Activated CD8-positive, alpha-beta memory T cell treated with anti-CD3 and anti-CD28 coated beads, Interleukin-2, amount 50 U/mL, for 48 hours (primary cell): ENCODE data around the gene MT4.
A peak's percentile ranks its signal among the peaks of the same experiment; 100 is the strongest.

ENCODE experiments used
- DNase-seq: peaks from one replicate; pipeline ENCODE4 v3.0.0-alpha.2; 2020

Gene MT4

DNA sequence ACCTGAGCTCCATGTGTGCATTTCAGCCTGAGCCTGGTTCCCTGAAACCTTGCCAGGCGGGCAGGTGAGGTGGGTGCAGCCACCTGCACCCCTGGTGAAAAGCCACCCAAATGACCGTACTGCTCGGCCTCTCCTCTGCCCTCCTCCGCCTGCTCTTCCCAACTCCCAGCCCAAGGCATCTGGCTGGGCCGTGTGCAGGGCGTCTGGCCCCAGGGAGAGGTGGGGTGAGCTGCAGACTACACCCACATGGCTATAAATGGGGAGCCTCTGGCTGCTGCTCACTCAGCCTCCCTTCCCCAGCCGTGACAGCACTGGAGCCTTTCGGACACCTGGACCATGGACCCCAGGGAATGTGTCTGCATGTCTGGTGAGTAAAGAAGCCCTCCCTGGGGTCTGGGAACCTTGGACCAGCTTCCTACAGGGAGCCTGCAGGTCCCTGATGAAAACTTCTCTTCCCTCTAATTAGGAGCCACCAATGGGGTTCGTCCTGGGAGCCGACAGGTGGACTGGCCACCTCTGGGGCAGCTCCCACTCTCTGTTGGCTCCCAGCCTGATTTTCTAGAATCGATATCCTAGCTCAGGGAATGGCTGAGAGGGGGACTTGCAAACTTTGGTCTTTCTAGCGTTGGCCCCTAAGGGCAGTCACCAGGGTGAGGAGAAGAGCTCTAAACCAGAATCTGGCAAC is at the start of gene MT4:
Gene MT4 (plus strand): TSS at position 281 of the 685 bp plus-strand sequence. CDS start 56 bp downstream, at position 337.
- no peak for DNase-seq

DNA sequence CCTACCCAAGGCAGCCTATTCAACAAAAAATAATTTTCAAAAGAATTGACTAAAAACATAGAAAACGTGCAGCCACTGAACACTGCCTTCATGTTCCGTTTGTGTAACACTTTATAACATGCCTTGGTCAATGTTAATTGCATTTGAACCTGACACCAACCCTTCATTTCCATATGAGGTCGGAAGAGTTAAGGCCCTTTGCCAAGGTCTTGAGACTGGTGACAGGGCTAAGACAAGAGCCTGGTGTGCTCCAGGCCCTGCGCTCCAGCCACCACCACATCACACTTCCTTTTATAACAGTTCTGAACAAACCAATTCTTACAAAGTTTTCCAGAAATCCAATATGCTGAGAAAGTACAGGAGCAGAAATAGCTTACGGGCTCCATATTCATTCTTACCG is 49.2 kb upstream of the MT4 start:
- no peak for DNase-seq

DNA sequence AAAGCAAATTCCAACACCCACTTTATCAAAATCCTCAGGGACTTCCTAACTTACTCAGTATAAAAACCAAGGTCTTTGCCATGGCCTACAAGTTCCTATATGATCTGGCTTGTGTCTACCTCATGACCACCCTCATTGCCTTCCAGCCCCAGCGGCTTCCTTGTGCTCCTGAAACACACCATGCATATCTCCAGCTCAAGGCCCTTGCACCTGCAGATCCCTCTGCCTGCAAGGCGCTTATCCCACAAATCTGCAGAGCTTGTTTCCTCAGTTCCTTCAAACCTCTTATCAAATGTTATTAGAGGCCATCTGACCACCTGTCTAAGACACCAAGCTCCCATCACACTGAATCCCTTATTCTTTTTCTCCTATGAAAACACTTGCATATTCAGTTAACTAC is 47.7 kb upstream of the MT4 start:
- no peak for DNase-seq

DNA sequence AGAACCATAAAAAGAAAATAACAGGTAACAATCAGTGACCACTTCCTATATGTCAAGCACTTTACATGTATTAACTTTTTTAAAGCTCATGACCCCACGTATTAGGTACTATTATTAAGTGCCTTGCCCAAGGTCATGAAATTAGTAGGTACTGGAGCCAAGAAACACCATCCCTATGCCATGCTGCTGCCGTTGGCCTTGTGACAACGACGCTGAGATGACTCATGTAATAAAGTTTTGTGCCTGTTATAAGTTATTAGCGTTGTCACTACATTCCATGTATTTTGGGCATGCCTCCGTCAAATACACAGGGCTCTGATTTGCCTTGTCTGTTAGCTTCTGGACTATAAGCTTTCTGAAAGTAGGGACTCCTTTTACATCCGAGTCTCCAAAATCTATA is 46.4 kb upstream of the MT4 start:
- DNase-seq, result no peak

DNA sequence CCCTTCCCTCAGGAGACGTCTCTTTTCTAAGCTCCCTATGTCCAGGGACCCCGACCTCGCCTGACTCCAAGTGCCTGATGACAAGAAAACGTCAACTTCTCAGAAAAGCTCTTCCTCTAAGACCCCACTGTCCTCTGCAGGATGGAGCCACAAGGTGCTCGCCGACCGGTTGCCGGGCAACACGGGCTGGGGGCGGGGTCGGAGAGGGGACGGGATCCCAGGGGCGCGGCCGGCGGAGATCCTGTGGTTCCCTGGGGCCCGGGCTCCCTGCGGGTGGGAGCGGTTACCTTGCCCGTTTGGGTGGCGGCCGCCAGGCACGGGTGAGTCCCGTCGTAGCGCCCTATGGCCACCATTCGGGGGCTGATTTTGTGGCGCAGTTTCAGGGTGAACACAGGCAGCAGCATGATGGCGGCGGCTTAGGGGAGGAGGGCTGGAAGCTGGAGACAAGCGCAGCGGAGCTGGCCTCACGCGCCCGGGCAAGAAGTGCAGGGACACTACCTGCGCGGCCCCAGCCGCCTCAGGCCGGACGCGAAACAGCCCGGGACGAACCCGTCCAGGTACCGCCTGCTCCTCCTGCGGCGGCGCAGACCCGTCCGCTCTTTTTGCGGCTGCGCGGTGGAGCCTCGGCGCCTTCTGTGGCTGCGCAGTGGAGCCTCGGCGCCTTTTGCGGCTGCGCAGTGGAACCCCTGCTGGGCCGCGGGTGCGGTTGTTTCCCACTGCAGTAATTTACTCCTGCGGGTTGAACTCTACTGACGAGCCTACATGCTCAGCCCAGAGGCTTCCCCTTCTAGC is 45.2 kb upstream of the MT4 start, which contains the start of gene BBS2:
Gene BBS2 (minus strand): TSS at position 566 of the 792 bp plus-strand sequence. CDS start 162 bp downstream, at position 404.
- peak; percentile 98 for DNase-seq

DNA sequence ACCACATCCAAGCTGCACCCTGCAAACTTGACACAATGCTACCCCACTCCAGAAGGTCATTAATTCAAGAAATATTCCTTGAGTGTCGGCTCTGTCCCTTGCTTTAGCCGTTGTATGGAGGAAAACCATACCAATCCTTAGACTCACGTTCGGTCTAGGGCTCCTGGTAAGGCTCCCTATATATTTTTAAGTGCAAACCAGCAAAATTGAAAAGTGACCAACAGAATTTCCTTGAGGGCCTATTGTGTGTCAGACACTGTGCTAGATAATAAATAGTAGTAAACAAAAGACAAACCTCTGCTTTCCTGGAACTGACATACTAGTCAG is 44.7 kb upstream of the MT4 start:
- no peak for DNase-seq

DNA sequence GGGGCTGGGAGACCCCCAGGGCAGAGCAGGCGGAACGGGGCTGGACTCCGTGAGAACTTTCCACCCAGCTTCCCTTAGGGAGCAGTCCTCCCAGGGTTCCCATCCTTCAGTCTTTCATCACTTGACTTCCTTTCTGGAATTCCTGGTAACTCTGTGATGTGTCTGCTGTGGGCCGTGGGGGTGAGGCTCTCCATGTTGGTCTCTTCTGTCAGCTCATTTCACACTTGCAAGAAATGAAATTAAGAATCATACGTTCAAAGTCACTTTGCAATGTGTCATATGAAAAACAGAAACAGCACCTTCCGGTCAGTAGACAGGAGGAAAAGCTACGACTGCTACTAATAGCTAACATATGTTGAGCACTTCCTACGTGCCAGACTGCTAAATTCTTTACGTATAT is 39.6 kb upstream of the MT4 start:
- DNase-seq, result no peak

DNA sequence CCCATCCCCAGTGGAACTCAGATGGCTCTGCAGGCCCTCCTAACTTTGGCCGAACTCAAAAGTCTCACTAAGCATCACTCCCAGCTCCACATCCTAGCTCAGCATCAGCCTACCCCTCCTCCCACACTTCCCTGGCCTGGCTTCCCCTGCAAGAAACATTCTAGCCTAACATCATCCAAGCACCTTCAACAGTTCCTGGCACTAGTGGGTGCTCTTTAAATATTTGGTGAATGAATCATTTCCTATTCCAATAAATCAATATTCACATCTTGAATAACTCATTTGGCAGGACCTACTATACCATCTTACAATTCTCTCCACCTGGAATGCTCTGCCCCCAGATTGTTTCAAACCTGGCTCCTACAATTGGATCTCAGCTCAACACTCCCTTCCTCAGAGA is 34.0 kb upstream of the MT4 start:
- no peak for DNase-seq

DNA sequence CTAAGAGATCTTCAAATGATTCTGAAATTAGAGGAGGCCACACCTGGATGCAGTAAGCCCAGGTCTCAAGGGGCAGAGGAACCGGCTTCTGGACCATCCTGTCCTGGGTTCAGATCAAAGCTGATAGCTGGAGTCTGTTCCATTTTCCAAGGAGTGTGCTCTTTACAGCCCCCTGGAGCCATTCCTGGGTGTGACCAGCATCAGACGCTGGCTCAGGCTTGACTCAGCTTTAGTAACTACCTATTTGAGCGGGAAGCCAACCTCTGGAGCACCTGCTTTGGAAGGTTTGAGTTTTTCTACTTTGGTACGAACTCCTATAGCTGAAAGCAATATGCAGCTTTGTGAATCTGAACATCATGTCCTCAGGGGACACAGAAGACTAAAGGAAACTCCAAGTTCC is 32.2 kb upstream of the MT4 start:
- DNase-seq, result no peak

DNA sequence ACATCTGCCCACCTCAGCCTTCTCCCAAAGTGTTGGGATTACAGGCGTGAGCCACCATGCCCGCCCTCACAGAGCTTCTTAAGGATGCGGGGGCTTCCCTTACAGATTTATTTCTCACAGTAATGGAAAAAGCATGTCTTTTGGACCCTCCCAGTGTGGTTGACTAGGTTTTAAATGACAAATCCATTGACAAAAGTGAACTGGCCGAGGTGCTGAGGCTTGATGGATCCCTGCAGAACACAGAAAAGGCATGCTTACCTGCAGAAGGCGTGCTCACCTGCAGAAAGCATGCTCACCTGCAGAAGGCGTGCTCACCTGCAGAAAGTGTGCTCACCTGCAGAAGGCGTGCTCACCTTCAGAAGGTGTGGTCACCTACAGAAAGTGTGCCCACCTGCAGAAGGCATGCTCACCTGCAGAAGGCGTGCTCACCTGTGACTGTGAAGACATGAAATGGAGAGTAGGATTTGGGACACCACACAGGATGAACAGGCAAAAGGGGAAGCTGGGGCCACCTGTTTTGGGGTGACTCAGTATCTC is 30.0 kb upstream of the MT4 start:
- DNase-seq, result no peak

DNA sequence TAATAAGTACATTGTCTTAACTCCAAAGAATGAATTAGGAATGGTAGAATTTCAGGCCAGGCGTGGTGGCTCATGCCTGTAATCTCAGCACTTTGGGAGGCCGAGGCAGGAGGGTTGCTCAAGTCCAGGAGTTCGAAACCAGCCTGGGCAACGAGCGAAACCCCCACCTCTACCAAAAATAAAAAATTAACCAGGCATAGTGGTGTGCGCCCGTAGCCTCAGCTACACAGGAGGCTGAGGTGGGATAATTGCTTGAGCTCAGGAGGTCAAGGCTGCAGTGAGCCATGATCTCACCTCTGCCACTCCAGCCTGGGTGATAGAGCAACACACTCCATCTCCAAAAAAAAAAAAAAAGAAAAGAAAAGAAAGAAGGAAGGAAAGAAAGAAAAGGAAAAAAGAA is 26.5 kb upstream of the MT4 start:
- DNase-seq, result no peak

DNA sequence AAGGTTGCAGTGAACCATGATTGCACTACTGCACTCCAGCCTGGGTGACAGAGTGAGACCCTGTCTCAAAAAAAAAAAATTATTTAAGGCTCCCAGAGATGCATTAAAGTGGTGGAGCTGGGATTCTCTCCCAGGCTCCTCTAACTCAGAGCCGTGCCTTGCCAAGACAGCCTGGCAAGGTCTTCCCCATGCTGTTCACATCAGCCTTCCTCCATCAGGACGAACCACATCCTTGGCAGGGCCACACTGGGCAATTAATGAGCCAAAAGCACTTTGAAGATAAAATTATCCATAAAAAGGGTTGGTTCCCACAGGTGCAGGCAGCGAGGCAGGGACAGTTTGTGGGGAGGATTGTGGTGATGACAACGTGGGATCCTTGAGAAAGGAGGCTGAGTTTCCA is 25.2 kb upstream of the MT4 start:
- no peak for DNase-seq

DNA sequence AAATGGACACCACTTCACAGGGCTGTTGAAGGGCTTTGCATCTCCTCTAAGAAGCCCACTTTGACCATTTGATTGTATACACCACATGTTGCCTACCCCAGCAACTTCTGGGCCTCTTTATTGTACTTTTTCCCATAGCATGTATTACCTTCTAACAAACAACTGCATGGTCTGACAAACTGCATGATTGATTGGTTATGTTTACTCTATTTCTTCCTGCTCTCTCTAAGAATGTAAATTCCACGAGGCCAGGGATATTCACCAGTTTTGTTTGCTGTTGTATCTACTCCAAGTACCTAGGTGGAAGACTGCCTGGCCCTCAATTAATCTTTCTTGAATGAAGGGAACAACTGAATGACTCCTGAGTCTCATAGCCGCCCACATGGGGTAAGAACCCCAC is 22.8 kb upstream of the MT4 start:
- DNase-seq, result no peak

DNA sequence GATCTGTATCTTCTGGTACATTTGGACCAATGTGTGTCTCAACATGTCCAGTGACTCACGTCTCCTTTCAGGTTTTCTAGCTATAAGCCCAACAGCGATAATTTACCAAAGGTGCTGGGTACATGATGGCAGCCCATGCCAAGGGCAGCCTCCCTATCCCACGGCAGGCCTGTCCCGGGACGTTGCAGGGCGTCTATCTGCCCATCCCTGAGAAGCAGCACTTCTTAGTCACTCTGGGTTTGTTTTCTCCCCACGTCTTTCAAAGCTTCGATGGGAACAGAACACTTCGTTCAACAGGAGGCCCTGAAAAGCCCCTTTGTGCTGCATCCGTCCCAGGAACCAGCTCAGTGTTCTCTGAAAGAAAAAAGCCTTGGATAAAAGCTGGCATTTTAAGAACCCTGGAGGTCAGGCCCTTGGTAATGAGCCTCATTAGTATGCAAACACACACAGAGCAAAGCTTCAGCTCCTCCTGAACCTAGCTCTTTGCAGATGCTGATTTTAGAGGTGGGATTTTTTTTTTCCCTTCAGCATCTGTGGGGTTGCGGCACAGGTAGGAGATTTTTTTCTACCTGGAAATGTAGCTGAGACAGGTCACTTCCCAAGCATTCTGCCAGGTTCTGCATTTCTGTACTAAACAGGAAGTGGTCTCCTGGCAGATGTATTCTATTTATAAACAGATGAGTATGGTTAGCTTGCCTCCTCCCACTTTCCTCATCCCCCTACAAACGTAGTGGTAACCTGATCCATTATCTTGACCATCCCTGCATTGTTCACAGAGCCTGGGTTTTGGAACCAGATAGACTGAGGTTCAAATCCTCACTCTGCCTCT is 17.5 kb upstream of the MT4 start:
- DNase-seq, result no peak

DNA sequence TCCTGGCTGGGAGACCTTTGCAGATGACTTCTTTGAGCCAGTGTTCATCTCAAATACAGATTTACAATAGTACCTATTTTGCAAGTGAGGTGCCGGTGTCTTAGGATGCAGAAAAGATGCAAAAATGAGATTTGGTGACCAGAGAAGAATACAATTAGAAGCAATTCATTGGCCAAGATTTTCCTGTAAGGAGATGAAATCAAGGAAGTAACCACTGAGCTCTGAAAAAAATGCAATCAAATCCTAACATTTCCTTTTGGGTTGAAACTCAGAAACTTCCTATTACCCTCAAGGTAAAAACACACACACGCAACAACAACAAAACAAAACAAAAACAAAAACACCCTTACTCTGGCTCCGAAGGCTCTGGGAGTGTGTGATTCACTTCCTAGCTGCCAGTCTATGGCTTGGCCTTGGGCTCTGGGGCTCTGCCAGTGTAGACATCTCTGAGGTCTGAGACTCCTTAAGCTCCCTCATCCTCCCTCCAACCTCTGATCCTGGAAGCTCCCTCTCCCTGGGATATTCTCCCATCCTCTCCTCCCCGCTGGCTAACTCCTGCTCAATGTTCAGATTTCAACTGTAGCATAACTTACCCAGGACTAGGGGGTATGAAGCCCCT is 16.8 kb upstream of the MT4 start:
- DNase-seq, result no peak

DNA sequence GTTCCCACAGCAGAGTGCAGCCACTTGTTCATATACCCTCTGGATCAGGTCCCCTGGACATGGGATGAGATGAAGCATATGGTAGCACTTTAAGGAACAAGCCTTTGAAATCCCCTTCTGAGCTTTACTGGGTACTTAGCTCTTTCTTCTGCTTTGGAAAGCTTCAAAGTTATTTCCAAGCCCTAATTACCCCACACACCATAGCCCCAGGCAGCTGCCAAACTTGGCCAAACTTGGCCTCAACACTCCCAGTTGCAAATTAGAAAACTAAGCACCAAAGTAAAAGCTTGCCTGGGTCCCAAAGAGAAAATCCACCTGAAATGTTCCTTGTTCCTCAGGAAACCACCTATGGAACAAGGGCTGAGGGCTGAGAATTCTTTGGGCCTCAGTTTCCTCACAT is 15.7 kb upstream of the MT4 start:
- DNase-seq, result no peak

DNA sequence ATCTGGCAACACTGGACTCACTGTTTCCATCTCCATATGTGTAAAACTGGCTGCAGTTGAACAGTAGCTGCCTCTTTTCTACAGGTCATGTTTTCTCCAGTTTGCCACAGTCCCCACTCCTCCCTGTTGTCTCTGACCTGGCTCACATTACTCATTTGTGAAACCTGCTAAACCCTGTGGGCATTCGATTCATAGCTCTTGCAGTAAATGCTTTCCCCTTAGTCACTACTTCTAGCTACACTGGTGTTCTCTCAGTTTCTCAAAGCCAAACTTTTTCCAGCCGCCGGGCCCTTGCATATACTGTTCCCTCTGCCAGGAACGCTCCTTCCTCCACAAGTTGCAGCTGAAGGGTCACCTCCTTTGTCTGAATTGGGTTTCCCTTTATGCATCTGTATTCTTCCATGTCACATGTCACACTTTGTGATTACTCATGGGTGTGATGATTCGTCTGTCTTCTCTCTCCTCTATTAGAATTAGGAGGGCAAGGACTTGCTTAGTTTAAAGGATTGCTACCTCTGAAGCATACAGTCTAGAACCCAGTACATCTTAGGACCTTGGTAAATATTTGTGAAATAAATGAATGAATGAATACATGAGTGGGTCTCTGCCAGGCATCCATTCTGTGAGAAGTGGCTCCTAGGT is 15.0 kb upstream of the MT4 start:
- peak; percentile 65 for DNase-seq

DNA sequence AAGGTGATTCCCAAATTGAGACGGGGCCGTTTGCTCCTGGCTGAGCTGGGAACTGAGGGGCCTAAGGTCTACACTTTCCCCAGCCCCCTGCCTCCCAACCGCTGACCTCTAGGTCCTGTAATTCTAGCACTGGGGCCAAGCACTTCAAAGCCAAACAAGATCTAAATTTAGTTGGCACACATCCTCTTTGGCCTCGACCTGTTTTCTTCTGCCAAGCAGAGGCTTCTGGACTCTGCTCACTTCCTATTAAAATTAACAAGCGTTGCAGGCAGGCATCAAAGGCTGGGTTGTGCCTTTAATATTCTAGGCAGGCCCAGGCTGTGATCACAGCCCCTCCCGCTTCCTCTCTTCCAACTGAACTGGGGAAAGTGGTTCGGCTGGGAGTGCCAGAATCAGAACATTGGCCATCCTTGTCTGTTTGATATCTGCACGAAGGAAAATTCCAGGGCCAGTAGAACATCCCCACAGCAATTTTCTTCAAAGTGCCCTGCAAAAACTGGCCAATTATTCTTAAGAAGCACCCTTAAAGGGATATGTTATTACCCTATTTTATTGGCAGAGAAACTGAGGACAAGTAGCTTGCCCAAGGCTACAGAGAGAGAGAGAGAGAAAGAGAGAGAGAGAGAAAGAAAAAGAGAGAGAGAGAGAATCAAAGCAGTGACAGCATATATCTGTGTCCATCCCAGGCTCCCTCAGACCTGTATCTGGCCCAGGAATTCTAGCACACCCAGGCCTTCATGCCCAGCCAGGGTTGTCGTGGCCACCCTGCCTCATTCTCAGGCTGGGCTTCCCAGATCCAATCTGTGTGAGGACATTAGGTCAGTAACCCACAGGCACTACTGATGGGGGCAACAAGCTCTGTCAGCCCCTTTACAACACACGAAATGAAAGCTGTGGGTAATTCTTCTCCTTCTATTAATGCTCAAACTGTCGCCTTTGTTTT is 12.8 kb upstream of the MT4 start:
- DNase-seq, result no peak

DNA sequence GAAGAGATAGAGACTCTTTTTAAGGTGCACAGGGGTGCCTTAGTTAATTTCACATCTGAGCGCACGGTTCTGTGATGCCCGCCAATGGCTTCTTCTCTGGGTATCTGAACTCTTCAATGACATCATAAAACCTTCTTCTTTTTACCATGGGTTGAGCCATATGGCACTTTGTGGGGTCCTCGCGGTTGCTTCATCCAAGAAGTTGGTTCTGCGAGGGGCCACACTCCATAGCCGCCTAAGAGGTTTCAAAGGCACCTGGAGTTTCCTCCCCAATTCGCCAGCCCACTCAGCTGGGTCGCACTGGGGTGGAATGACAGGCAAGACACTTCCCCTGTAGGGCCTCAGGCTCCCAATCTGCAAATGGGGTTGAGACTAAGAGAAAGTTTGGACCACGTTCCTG is 10.4 kb upstream of the MT4 start:
- DNase-seq, result no peak

DNA sequence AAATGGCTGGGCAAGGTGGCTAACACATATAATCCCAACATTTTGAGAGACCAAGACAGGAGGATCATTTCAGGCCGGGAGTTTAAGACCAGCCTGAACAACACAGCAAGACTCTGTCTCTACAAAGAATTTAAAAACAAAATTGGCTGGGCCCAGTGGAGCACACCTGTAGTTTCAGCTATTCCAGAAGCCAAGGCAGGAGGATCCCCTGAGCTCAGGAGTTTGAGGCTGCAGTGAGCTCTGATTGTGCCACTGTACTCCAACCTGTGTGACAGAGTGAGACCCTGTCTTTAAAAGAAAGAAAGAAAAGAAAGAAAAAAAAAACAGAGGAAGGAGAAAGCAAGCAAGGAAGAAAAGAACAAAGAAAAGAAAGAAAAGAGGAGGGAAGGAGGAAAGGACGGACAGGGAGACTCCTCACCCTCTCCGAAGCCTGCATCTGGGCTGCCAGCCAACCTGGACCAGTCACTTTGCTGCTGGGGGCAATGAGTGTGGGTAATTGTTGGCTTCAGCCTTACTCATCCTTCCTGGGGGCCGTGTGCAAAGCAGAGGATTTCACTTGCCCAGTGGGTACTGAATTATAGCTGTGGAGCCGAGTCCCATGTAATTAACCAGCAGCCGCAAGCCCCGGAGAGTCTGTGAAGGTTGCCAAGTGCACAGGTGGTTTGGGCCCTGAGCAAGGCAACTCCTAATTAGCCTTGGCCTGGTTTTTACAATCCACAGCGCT is 6.7 kb upstream of the MT4 start:
- DNase-seq, result no peak

DNA sequence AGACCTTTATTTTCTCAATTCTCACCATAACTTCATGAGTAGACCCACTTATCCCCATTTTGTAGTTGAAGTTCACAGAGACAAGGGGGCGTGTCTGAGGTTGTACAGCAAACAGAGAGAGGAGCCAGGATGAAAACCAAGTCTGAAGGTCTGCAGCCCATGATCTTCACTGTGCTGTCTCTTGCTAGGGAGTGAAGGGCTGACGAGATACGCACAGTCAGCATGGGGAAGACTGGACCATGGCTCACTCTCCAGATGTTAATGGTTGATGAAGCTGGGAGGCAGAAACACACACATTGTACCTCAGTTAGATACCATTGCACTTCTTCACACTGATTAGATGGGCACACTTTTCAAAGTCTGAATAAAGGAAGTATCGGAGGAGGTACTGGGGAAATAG is 5.8 kb upstream of the MT4 start:
- DNase-seq, result no peak
